GM21576 (cell line): Measurements from ENCODE around the gene EVPL.
"Not testable (repeated sequence)": the region's sequence is repeated elsewhere in the genome, so short reads cannot be mapped to it uniquely, and the experiment has no call there.

Source experiments
- ATAC-seq: cut with Tn5 transposase; IDR thresholded peaks from one replicate; pipeline ENCODE4 v1.9.1; 2021; ENCODE audit warnings: mild to moderate bottlenecking, moderate library complexity; ENCODE audit not compliant: unreplicated experiment

Gene EVPL

DNA sequence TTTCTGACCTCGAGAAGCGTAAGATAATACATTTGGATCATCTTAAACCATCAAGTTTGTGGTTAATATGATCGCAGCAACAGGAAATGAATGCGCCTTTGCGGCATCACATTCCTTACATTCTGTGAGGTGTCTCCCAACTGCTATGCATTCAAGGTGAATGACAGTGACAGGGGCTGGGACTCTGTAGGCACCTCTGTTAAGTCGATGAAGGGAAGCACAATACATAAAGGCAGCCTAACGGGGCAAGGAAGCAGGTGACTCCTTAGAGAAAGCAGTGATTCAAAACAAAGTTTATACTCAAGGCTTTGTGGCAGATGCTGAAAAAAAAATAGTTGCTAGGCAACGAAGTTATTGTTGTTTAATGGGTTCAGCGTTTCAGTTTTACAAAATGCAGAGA lies 21.6 kb upstream of the EVPL start:
- ATAC-seq = no peak

DNA sequence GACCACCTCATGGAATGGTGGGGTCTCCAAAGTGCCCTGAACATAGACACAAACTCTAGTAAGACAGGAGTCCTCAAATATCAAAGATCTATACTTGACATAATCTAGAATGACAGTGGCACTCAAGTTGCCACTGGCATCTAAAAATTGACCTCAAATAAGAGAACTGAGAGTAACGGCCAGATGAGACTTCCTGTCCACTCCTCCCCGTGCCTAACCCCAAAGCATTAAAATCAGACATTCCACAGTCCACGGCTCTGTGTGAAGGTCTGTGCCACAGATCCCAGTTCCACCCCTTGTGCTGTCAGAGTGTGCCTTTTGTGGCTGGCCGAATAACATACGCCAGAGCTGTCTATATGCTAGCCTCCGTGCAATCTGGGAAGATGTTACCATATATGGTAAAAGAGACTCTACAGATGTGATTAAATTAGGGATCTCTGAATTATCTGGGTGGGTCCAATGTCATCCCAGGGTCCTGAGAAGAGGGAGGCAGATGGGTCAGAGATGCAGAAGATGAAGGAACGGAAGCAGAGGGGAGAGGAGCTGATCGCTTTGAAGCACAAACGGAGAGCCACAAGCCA lies 21.0 kb upstream of the EVPL start:
- no peak for ATAC-seq

DNA sequence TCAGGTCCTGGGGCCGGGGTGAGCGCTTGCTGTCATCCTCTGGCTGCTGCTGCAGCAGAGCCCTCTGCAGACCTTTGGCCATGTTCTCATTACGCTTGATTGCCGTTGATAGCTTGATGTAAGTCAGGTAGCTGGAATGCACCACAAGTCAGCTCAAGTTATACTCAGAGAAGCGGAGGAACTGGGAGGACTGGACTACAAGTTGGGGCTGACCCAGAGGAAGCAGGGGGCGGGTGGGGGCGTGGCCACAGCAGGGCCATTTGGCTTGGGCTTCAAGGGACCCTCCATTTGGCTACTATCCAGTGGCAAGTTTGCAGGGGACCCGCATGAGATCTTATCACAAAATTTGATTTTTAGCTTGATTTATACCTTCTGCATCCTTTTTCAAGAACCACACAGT lies 19.0 kb upstream of the EVPL start:
- ATAC-seq = no peak

DNA sequence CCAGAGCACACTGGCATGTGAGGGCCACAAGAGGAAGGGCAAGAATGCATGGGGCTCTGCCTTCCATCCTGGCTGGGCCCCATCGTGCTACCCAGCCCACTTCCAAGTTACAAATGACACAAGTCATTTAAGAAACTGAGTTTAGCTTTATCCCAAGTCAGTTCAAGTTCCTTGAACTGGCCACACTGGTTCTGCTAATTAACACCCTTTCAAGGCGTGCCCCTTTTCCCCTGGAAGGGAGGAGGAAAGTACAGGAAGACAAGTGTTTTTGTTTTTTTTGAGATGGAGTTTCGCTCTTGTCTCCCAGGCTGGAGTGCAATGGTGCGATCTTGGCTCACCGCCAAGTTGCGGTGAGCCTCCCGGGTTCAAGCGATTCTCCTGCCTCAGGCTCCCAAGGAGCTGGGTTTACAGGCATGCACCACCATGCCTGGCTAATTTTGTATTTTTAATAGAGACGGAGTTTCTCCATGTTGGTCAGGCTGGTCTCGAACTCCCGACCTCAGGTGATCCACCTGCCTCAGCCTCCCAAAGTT lies 17.4 kb upstream of the EVPL start:
- not testable (repeated sequence) for ATAC-seq

DNA sequence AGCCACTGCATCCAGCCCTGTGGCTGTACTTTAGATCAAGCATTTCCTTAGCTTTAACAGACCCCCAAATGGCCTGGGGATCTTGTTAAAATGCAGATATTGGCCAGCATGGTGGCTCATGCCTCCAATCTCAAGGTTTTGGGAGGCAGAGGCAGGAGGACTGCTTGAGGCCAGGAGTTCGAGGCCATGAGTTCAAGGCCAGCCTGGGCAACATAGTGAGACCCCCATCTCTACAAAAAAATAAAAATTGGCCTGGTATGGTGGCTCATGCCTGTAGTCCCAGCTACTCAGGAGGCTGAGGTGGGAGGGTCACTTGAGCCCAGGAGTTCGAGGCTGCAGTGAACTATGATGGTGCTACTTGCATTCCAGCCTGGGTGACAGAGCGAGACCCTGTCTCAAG lies 15.8 kb upstream of the EVPL start:
- ATAC-seq = not testable (repeated sequence)

DNA sequence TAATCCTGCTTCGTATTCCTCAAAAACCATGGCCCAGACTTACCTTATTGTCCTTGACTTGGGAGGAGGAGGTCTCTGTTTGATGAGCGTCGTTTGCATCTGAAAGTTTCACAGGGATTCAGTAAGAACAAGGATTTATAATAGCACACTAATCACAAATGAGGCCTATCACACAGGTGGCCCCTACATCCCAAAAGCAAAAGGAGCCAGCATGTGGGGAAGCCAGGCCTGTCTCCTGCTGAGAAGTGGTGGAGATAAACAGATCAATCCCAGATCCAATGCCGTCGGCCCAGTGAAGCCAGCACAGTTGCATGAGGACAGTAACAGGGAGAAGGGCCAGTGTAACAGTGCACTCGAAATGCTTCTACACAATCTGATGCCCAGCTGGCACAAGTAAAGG lies 13.3 kb upstream of the EVPL start:
- no peak for ATAC-seq

DNA sequence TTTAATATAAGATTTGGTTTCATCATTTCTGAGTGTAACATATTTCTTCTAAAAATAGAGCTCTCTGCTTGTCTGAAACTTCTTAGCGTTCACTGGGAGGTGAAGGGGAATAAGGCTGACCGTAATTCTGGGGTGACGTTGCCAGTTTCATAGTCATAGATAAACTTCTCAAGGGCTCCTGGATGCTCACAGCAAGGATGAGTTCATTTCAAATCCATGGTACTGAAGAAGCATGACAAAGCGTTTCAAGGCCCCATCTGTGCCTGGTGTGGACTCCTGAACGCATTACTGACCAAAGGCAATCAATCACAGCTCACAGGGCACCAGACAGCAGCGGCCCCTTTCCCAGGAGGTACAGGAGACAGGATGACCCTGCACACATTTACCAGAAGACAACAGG lies 12.0 kb upstream of the EVPL start:
- ATAC-seq = no peak

DNA sequence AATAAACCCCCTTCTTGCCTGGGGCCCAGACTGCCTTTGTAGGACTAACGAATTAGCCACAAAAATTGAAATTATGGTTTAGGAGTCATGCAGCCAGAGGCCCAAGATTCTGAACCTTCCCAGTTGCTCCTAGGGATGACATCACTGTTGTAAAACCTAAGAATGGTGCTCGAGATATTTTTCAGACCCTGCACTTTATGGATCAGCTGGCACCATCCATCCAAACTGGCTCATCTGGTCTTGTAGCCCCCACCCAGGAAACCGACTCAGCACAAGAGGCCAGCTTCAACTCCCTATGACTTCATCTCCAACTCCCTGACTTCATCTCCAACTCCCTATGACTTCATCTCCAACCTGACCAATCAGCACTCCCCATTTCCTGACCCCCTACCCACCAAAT lies 10.9 kb upstream of the EVPL start:
- ATAC-seq = no peak

DNA sequence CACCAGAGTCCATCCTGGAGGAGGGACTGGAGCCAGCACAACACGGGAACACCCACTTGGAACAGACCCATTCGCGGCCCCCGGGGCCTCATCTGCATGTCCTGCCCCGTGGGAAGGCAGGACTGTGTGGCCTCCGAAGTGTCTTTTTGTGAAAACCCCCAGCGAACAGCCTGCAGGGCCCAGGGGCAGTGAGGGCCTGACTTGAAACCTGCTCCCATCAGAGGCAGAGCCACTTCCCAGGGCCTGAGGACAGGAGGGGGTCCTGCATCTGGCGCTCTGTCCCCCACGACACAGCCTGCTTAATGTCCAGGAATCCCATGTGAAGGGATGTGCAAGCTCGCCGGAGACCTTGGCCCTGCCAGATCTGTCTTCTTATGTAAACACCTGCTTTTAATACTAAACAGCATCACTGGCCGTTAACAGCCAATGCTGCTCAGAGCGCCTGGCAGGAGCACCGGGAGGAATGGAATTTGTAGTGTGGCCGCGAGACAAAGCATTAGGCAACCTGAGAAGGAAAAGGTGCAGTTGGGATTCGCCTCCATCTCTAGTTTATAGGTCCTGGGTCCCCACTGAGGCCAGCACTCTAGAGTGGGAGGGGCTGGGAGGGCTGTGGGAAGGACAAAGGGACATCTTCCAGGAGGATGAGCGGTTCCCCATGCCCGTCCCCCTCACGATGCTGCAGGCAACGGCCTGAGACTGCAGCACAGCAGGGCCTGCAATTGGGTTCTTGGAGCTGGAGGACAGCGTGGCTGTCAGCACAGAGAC lies 9.6 kb upstream of the EVPL start:
- ATAC-seq = no peak

DNA sequence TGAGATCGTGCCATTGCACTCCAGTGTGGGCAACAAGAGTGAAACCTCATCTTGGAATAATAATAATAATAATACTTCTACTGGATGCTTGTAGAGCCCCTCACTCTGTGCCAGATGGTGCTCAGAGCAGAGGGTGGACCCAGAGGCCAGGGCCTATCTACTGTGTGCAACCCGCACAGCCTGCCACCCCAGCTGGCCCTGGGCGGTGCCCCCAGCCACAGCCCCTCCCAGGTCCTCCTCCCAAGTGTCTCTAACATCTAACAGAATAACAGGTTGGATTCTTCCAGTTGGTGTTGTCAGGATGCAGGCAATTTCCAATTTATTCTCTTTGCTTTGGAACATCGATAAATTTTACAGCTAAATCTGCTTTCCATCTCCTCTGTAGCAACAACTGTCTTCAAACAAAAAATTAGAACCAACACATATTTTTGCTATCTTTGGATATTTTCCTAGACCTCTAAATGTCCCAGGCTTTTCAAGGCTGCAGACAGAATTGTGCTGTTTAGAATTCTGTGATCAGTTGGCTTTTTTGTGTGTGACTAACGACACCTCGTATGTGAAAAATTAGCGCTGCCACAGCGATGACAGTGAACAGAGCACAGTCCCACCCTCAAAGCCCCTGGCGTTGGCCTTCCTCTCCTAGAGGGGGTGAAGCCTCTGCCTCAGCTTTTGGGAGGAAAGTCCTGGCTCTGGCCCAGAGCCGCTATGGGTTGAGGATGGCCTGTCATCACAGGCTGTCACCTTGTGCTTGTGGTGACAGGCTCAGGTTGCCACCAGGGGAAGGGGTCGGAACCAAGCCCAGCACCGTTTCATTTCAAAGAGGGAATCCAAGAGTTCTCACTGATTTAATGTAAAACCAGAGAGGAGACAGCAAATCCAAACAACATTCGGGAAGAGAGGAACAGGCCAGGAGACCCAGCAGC lies 7.6 kb upstream of the EVPL start:
- ATAC-seq = no peak

DNA sequence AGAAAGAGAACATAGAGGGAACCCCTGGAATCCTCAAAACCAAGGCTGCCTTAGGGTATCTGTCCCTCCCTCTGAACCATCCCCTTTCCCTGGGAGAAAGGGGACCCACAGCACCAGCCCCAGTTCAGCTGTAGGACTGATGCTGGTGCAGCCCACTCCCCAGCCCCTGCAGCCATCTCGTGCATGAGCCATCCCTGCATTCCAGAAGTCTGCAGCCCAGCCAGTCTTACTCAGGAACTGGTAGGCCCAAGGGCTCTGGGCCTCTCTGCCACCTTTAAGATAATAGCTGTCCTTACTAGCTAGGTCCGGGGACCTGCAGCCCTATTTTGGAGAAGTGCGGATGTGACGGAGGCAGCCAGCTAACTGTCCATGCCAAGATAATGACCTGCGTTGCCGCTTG lies 6.0 kb upstream of the EVPL start:
- ATAC-seq = no peak

DNA sequence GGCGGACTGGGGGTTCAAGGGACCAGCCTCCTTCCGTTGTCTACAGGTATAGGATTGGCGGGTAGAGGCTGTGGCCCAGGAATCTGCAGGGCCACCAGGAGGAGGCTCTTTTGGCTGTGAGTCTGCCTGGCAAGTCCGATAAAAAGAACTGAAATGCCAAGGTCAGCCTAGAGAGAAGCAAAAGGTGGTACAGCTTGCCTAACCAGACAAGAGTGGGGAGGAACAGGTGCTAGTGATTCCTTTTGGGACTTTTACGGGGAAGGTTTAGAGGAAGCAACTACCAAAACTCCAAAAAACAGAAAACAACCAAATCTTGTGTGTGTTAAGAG lies 5.6 kb upstream of the EVPL start:
- ATAC-seq = no peak

DNA sequence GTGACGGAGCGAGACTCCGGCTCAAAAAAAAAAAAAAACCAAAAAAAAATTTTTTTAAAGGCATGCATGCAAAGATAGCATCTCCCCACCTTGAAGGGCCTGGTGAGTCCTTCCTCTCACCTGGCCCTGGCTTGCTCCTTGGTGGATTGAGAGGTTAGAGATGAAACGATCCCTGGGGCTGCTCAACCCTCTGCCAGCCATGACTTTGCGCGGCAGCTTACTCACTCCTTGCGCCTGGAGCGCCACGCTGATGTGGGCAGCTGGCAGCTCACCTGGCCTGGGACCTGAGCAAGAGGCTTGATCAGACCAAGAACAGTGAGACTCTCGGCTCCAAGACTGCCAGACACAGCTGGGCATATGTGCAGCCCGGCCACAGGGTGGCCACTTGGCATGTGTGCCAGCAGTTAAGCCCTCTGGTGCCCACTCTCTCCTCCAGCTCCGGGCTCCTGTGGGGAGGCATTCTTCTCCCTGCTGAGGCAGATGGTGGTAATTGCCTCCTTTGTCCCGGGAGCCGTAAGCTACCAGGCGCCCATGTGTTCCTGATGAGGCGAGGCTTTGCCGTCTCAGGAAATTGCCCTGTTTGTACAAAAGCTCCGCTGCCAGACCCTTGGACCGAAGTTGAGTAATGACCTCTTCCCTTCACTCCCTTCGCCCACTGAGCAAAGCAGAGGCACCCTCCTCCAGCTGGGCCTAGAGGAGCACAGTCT lies 5.1 kb upstream of the EVPL start:
- no peak for ATAC-seq

DNA sequence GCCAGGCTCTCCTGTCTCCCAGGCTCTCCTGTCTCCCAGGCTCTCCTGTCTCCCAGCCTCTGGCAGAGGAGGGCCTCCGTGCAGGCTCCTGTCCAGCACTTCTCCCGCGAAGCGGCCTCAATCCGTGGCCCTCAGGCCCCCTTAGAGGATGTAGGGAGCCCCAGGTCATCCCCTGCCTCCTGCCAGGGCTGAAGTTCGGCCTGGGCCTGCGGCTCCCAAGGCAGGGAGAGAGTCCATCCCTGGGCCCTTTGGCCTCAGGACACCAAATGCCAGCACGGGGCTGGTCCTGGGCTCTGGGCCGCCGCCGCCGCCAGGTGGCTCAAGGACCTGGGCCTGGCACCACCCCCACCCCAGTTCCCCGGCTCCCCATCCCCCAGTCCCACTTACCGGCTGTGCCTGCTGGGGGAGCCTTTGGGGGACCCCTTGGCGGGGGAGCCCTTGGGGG lies 370 bp downstream of the EVPL start:
- no peak for ATAC-seq

DNA sequence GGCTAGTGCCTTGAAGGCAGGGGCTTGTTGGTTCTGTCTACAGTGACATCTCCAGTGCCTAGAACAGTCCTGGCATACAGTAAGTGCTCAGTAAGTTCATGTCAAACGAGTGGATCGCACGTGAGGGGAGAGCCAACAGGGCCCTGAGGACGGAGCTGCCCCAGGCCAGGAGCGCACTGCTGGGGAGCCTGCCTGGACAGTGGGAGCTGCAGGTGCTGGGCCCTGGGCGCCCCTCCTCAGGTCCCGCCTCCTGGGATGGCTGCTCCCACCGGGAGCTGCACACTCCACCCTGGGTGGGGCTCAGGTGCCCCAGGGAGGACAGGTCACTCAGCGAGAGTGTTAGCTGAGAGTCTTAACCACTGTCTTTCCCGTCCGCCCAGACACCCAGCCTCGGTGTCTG lies 1.8 kb downstream of the EVPL start:
- no peak for ATAC-seq

DNA sequence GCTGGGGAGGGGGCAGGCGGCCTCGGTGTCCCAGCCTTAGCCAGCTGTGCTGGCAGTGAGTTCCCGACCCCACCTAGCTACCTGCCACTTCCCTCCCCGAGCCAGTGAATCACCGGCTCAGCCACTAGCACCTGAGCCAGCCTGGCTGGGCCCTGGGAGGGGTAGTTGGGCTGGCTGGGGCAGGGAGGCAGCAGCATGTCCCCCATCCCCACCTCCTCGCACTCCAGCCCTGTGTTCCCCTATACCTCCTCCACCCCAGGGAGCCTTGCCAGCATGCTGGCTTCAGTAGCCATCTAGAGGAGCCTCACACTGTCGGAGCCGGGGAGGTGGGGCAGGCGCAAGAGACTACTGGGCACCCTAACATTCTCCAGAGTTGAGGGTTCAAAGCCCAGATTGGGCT lies 2.8 kb downstream of the EVPL start:
- ATAC-seq = no peak

DNA sequence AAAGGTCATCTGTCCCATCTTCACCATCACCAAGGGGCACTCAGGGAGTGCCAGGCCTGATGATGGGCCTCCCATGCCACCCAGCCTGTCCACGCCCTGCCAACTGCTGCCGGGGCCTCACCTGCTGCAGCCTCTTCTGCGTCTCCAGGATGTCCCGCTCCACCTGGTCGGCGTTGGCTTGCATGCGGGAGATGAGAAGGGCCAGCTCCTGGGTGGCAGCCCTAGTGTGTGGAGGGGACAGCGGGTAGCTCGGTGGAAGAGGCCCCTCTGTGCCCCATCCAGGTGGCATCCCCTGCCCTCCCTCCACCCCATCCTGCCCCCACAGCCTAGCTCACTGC lies 3.2 kb downstream of the EVPL start:
- no peak for ATAC-seq

DNA sequence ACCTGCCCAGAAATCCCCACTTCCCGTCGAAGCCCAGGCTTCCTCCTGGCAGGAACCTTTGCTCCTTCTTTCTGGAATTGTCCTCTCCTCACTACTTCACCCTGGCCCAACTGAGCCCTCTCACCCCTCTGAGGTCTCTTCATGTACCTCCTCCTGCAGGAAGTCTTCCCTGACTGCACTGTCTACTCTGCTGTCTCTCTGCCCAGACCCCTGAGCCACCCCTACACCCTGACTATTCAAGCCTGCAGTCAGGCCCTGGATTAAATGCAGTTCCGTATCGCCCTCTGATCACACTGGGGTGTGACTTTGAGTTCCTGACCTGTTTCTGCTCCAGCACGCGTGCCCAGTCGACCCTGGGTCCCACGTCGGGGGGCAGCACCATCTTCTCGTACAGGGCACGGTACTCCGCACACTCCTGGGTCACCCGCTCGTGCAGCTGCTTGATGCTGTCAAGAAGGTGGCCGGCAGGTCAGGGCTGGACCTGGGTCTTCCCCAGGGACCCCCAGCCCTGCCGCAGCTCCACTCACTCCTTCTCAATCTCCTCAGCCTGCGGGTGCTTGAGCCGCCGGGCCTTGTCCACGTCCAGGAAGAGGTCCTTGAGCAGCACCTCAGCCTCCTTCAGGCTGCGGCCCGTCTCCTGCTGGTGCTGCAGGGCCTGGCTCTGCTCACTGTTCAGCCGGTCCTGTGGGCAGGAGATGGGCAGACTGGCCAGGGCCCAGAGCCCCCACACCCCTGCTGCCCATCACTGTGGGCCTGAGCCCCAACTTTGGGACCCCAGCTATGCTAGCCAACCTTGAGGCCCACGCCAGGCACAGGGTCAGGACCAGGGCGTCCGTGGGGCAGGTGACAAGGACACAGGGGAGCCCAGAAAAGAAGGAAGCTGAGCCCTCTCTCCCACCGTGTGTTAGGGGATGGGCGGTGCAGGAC lies 3.9 kb downstream of the EVPL start:
- no peak for ATAC-seq

DNA sequence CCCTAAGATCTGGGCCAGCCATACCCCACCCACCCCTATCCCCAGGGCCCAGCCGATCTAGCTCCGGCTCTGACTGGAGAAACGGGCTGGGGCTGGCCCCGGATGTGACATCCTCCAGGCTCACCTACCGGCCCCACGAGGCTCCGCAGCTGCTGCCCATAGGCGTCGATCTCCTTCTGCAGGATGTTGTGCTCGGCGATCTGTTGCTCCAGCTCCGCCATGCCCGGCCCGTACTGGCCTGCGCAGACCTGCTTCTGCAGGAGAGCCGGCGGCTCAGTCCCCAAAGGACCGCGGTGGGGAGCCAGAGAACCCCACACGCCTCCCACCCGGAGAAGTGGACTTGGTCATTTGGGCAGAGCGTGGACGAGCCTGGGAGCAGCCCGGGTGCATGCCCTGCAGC lies 4.8 kb downstream of the EVPL start:
- no peak for ATAC-seq

DNA sequence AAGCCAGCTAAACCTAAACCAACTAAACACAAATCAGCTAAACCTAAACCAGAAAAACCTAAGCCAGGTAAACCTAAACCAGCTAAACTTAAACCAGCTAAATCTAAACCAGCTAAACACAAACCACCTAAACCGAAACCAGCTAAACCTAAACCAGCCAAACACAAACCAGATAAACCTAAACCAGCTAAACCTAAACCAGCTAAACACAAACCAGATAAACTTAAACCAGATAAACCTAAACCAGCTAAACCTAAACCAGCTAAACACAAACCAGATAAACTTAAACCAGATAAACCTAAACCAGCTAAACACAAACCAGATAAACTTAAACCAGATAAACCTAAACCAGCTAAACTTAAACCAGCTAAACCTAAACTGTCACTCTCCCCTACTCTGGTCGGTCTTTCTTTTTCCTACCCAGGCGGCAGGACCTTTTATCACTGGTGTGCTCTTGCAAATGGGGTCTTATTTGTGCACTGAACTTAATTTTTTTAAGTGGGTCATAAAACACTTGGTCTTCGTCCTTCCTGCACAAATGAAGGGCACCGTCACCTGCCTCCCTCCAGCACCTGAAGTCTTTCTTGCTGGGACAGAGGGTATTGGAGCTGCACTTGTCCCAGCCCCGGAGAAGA lies 7.2 kb downstream of the EVPL start:
- ATAC-seq = no peak
